Endothelial cell of umbilical vein (primary cell): ENCODE results near the gene EFNA5. TPM values are rescaled to one million over a fixed set of nuclear protein-coding genes. Genes with fewer than 3 reads are reported as not detected.

Experiments
- BruUV-seq: library from RNA; stranded (reverse); fragments of 400-500 nt; replicated peaks from 2 replicates; lab custom pipeline; 2021; lab: Mats Ljungman, UMichigan
- CTCF ChIA-PET: fragments of 300-600, 350-600 bp; sonication (Branson Sonifier 250); formaldehyde crosslinking; loops from one replicate; lab custom pipeline; 2021; ENCODE audit warnings: antibody characterized with exemption, inconsistent platforms; lab: Charles Lee
- POLR2A ChIA-PET: fragments of 300-600, 350-600 bp; sonication (Branson Sonifier 250); formaldehyde crosslinking; loops from one replicate; lab custom pipeline; 2021; ENCODE audit warnings: antibody characterized with exemption, inconsistent platforms; lab: Charles Lee
- DNase-seq: peaks from one replicate; pipeline ENCODE4 v3.0.0-alpha.2; 2011; ENCODE audit warnings: low read depth, low spot score
- FAIRE-seq: peaks from 2 replicates; lab custom pipeline; 2011; peaks lifted over from hg19 to GRCh38; lab: Jason Lieb, UNC
- H2AFZ ChIP-seq: 2 replicates; pipeline ENCODE4 v1.6.0; 2012; ENCODE audit warnings: low read depth, low read length, control low read depth, inconsistent platforms
- H3K27ac ChIP-seq: 2 replicates; pipeline ENCODE4 v1.5.1; 2011; ENCODE audit warnings: low read depth, mild to moderate bottlenecking, control low read depth, low read length, moderate library complexity; ENCODE audit not compliant: insufficient read depth
- H3K27me3 ChIP-seq, 2 experiments: 2 replicates each; pipeline versions ENCODE4 v1.6.0 to v1.6.1; 2011; ENCODE audit warnings: low read length in 2 of 2, mixed read lengths in 1 of 2; ENCODE audit not compliant: control insufficient read depth in 2 of 2, insufficient read depth in 2 of 2
- H3K36me3 ChIP-seq, 2 experiments: 2 replicates in 1 of 2; 3 replicates in 1 of 2; pipeline ENCODE4 v1.5.1; 2011; ENCODE audit warnings: low read length in 2 of 2, mild to moderate bottlenecking in 1 of 2, moderate library complexity in 1 of 2; ENCODE audit not compliant: control insufficient read depth in 2 of 2, insufficient read depth in 2 of 2; ENCODE audit errors: extremely low read depth in 1 of 2
- H3K4me1 ChIP-seq: 3 replicates; pipeline ENCODE4 v1.5.1; 2011; ENCODE audit warnings: mild to moderate bottlenecking, low read length; ENCODE audit not compliant: control insufficient read depth, insufficient read depth; ENCODE audit errors: extremely low read depth
- H3K4me2 ChIP-seq: 2 replicates; pipeline ENCODE4 v1.6.1; 2011; ENCODE audit warnings: low read length, control low read depth, mixed read lengths; ENCODE audit not compliant: insufficient read depth
- H3K4me3 ChIP-seq, 3 experiments: fragments of 200-600 bp in 1 of 3; sonication (generic), shearing (Covaris generic) in 1 of 3; replicated peaks in 1 of 3; 2 replicates each; pipeline ENCODE4 v1.5.1; 2011 to 2016; ENCODE audit warnings: control low read depth in 3 of 3, low read length in 3 of 3, mild to moderate bottlenecking in 2 of 3, inconsistent platforms in 1 of 3, low read depth in 1 of 3, moderate library complexity in 1 of 3; ENCODE audit not compliant: insufficient read depth in 1 of 3
- H3K79me2 ChIP-seq: 2 replicates; pipeline ENCODE4 v1.6.0; 2012; ENCODE audit warnings: low read length, inconsistent platforms; ENCODE audit not compliant: control insufficient read depth, insufficient read depth
- H3K9ac ChIP-seq: replicated peaks from 2 replicates; pipeline ENCODE3; 2011; ENCODE audit warnings: low read length, control low read depth; ENCODE audit not compliant: insufficient read depth; ENCODE audit errors: extremely low read depth
- H3K9me1 ChIP-seq: replicated peaks from 3 replicates; pipeline ENCODE4 v1.6.0; 2011; ENCODE audit warnings: mild to moderate bottlenecking, low read length; ENCODE audit not compliant: control insufficient read depth, insufficient read depth; ENCODE audit errors: extremely low read depth
- H3K9me3 ChIP-seq: replicated peaks from 2 replicates; pipeline ENCODE4 v1.5.1; 2012; ENCODE audit warnings: low read length, inconsistent platforms; ENCODE audit not compliant: control insufficient read depth, insufficient read depth
- H4K20me1 ChIP-seq: replicated peaks from 2 replicates; pipeline ENCODE3; 2011; ENCODE audit warnings: mild to moderate bottlenecking, low read length; ENCODE audit not compliant: control insufficient read depth, insufficient read depth; ENCODE audit errors: extremely low read depth
- EZH2 ChIP-seq: IDR thresholded peaks from 2 replicates; pipeline ENCODE4 v1.6.1; 2012; ENCODE audit warnings: borderline replicate concordance, low read depth, mild to moderate bottlenecking, moderate library complexity, low read length, inconsistent platforms; ENCODE audit not compliant: severe bottlenecking
- FOS ChIP-seq: IDR thresholded peaks from 2 replicates; pipeline ENCODE4 v1.6.1; 2011; ENCODE audit warnings: mild to moderate bottlenecking, low read length, moderate library complexity, borderline replicate concordance; ENCODE audit not compliant: insufficient read depth
- GATA2 ChIP-seq: IDR thresholded peaks from 2 replicates; pipeline ENCODE4 v1.7.0; 2011; ENCODE audit warnings: low read depth, mild to moderate bottlenecking, moderate library complexity, mixed read lengths, low read length; ENCODE audit not compliant: insufficient read length, insufficient read depth
- JUN ChIP-seq: IDR thresholded peaks from 2 replicates; pipeline ENCODE4 v1.6.1; 2011; ENCODE audit warnings: borderline replicate concordance, low read depth; ENCODE audit not compliant: insufficient read length, insufficient read depth
- MYC ChIP-seq: IDR thresholded peaks from one replicate; pipeline ENCODE4 v1.6.1; 2011; ENCODE audit warnings: mild to moderate bottlenecking, low read depth, low read length
- POLR2A ChIP-seq: IDR thresholded peaks from 2 replicates; pipeline ENCODE4 v1.6.1; 2012; ENCODE audit warnings: low read depth, mild to moderate bottlenecking, control low read depth, low read length
- POLR2AphosphoS5 ChIP-seq: IDR thresholded peaks from 2 replicates; pipeline ENCODE4 v1.6.1; 2012; ENCODE audit warnings: low read depth, mild to moderate bottlenecking, control low read depth, low read length, moderate library complexity; ENCODE audit not compliant: insufficient read depth
- dilution Hi-C: fragments of 300-500 bp; cut with MboI; formaldehyde crosslinking; loops from one replicate; pipeline ENCODE4 v1.15.0; 2019; ENCODE audit warnings: low sequenced_read_pairs; ENCODE audit not compliant: extremely low pct_ligation_motif_present
- intact Hi-C: fragments of 100-400 bp; cut with micrococcal nuclease; formaldehyde crosslinking; loops from one replicate; pipeline ENCODE4 v1.10.0; 2022
- polyA plus RNA-seq, 4 experiments: library from polyadenylated mRNA; depleted of rRNA in 3 of 4; stranded (reverse) in 3 of 4; unstranded in 1 of 4; fragments of >200 nt; gene quantifications; 2 replicates each; pipeline versions ENCODE4 v1.2.1 to v1.2.3, GENCODE V29; 2011 to 2012; ENCODE audit warnings: missing spikeins in 1 of 4
- total RNA-seq: library from RNA; stranded (reverse); gene quantifications from 2 replicates; pipeline ENCODE4 v1.2.3, GENCODE V29; 2021
- TF ChIP-seq, protein P1 (sequence below): IDR thresholded peaks from 2 replicates; pipeline ENCODE4 v1.6.1; 2011; ENCODE audit not compliant: insufficient read depth, insufficient read length
- TF ChIP-seq, protein P2 (sequence below), 2 donors: IDR thresholded peaks; 1 replicate in 1 of 2; 2 replicates in 1 of 2; pipeline ENCODE4 v1.5.1; 2011; ENCODE audit warnings: low read length in 2 of 2, mild to moderate bottlenecking in 2 of 2, moderate library complexity in 2 of 2, control low read depth in 1 of 2, inconsistent platforms in 1 of 2, low read depth in 1 of 2; ENCODE audit not compliant: insufficient read depth in 1 of 2; ENCODE audit errors: extremely low read depth in 1 of 2

Gene EFNA5
- total and polyA plus RNA-seq, 2 donors (not counting 3 experiments of a cell fraction or from before 2014, with no cell fraction given): 13.6 to 22.1 TPM

DNA sequence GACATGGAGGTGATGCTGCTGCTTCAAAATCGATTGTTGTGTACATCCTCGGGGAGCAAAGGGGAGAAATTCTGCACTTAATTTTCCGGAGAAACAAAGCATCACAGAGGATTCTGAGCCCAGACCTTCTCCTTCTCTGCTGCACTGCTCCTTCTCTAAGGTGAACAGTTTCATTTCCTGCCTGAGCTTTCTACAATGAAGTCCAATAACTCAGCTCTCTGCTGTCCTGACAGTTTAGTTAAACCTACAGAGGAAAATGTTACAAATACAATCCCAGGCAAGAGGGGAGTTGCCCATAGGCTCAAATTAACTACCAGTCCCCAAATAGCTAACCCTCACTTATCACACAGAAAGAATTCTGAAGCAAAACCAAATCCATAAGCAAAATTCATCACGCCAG lies 206.3 kb downstream of the EFNA5 start:
- no peak for TF ChIP-seq POLR2A
- TF ChIP-seq JUN: no peak
- no peak for TF ChIP-seq MYC
- TF ChIP-seq GATA2: no peak
- TF ChIP-seq, protein P1, sequence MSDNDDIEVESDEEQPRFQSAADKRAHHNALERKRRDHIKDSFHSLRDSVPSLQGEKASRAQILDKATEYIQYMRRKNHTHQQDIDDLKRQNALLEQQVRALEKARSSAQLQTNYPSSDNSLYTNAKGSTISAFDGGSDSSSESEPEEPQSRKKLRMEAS: no peak
- no peak for TF ChIP-seq POLR2AphosphoS5
- TF ChIP-seq, protein P2, sequence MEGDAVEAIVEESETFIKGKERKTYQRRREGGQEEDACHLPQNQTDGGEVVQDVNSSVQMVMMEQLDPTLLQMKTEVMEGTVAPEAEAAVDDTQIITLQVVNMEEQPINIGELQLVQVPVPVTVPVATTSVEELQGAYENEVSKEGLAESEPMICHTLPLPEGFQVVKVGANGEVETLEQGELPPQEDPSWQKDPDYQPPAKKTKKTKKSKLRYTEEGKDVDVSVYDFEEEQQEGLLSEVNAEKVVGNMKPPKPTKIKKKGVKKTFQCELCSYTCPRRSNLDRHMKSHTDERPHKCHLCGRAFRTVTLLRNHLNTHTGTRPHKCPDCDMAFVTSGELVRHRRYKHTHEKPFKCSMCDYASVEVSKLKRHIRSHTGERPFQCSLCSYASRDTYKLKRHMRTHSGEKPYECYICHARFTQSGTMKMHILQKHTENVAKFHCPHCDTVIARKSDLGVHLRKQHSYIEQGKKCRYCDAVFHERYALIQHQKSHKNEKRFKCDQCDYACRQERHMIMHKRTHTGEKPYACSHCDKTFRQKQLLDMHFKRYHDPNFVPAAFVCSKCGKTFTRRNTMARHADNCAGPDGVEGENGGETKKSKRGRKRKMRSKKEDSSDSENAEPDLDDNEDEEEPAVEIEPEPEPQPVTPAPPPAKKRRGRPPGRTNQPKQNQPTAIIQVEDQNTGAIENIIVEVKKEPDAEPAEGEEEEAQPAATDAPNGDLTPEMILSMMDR (IDR thresholded peaks at IDR 0.05; ENCODE audit: extremely low read depth in 1 of 2, insufficient read depth in 1 of 2, low read depth in 1 of 2, low read length in 2 of 2): no peak
- TF ChIP-seq EZH2: no peak
- no peak for TF ChIP-seq FOS
- BruUV-seq: no TSS peak
- ChIA-PET CTCF (interaction anchor here (0.8 to 2.4 kb wide), 3 partner anchors 10 to 216 kb away, joined by 3 to 9 read pairs (median 3); no protein-coding TSS in a partner anchor), POLR2A (no interaction called here)
- Histone ChIP-seq H3K9ac (no peak overlapping the region), H3K4me2 (no peak overlapping the region), H3K27ac (no peak overlapping the region), H4K20me1 (no peaks in the 10 kb centered on the region), H3K27me3 (no peaks in the 10 kb centered on the region), H3K79me2 (peaks cover 4% of the 10 kb centered on the region), H3K9me1 (no peaks in the 10 kb centered on the region), H3K4me3 (no peak overlapping the region), H2AFZ (no peak overlapping the region), H3K36me3 (no peaks in the 10 kb centered on the region), H3K4me1 (peaks cover 37% of the 10 kb centered on the region), H3K9me3 (no peaks in the 10 kb centered on the region)
- dilution Hi-C loops (no loop called here), intact Hi-C loops (no loop called here)
- no peak for FAIRE-seq
- DNase-seq: peak; percentile 23
